Neural progenitor cell (in vitro differentiated cells): ENCODE measurements around the gene C6orf62.

Experiments
- EZH2 ChIP-seq: fragments of 200-600 bp; sonication (generic); IDR thresholded peaks from 2 replicates; pipeline ENCODE4 v1.6.1; 2017; ENCODE audit warnings: antibody characterized with exemption, mild to moderate bottlenecking, moderate library complexity
- TF ChIP-seq, protein P1 (sequence below): fragments of 200-600 bp; sonication (generic); IDR thresholded peaks from 2 replicates; pipeline ENCODE4 v1.5.1; 2017; ENCODE audit warnings: antibody characterized with exemption, mild to moderate bottlenecking

DNA sequence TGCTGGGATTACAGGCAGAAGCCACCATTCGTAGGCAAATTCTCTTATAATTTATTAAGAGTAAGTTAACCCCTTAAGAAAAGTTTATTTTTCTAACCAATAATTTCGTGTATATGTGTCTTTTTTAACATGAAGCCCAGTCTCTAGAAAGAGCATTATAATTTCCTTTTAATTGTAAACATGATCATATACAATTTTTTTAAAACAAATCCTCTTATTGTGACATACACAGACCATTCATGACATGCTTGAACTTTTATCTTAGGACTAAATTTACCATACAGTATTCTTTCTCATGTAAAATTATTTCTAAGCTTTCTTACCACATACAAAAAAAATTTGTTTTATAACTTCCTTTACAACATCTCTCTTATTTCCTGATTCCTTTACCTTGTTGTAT is 45.3 kb downstream of the C6orf62 start:
- TF ChIP-seq, protein P1, sequence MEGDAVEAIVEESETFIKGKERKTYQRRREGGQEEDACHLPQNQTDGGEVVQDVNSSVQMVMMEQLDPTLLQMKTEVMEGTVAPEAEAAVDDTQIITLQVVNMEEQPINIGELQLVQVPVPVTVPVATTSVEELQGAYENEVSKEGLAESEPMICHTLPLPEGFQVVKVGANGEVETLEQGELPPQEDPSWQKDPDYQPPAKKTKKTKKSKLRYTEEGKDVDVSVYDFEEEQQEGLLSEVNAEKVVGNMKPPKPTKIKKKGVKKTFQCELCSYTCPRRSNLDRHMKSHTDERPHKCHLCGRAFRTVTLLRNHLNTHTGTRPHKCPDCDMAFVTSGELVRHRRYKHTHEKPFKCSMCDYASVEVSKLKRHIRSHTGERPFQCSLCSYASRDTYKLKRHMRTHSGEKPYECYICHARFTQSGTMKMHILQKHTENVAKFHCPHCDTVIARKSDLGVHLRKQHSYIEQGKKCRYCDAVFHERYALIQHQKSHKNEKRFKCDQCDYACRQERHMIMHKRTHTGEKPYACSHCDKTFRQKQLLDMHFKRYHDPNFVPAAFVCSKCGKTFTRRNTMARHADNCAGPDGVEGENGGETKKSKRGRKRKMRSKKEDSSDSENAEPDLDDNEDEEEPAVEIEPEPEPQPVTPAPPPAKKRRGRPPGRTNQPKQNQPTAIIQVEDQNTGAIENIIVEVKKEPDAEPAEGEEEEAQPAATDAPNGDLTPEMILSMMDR, result no peak
- no peak for TF ChIP-seq EZH2
